ENCODE data around the gene TRPC4AP.

- TF ChIP-seq POLR2A (IDR thresholded peaks at IDR 0.05) (no peak), CTCF (IDR thresholded peaks at IDR 0.05) (peak in 1 of 6 experiments; percentile 12)
These were observed 95.5 kb downstream of the TRPC4AP start for GRCh38 chr20:34997131-34997561.
